OCI-LY1 (cell line): Measurements from ENCODE around the gene EIF2B2.

Source experiments
- EZH2 ChIP-seq: fragments of 200-600 bp; sonication (generic), shearing (Covaris generic); IDR thresholded peaks from 2 replicates; pipeline ENCODE4 v1.8.0; 2017; ENCODE audit warnings: borderline replicate concordance, mixed run types, mild to moderate bottlenecking, antibody characterized with exemption, low read length, moderate library complexity, mixed read lengths
- TF ChIP-seq, protein P1 (sequence below): fragments of 200-600 bp; sonication (generic), shearing (Covaris generic); IDR thresholded peaks from 2 replicates; pipeline ENCODE4 v1.5.1; 2017; ENCODE audit warnings: mild to moderate bottlenecking, antibody characterized with exemption, low read length, moderate library complexity, mixed read lengths

GRCh38 chr14:74962046-74962445 is 40.7 kb upstream of the EIF2B2 start:
- TF ChIP-seq, protein P1, sequence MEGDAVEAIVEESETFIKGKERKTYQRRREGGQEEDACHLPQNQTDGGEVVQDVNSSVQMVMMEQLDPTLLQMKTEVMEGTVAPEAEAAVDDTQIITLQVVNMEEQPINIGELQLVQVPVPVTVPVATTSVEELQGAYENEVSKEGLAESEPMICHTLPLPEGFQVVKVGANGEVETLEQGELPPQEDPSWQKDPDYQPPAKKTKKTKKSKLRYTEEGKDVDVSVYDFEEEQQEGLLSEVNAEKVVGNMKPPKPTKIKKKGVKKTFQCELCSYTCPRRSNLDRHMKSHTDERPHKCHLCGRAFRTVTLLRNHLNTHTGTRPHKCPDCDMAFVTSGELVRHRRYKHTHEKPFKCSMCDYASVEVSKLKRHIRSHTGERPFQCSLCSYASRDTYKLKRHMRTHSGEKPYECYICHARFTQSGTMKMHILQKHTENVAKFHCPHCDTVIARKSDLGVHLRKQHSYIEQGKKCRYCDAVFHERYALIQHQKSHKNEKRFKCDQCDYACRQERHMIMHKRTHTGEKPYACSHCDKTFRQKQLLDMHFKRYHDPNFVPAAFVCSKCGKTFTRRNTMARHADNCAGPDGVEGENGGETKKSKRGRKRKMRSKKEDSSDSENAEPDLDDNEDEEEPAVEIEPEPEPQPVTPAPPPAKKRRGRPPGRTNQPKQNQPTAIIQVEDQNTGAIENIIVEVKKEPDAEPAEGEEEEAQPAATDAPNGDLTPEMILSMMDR, result no peak
- no peak for TF ChIP-seq EZH2
